Measurements from ENCODE around the gene FOXP1. TPM values are rescaled to one million over a fixed set of nuclear protein-coding genes. Genes with fewer than 3 reads are reported as not detected.

Gene FOXP1
- total and polyA plus RNA-seq, 9 of the 15 experiments (the other 6 are each of a cell fraction or from before 2014, with no cell fraction given) = 7.7 to 34.5 (median 13.7) TPM

GRCh38 chr3:71129611-71130431 lies 453.7 kb downstream of the FOXP1 start:
- Histone ChIP-seq H3K4me1 (replicated peaks in 1 of 2; ENCODE audit: control insufficient read depth in 2 of 2, insufficient read depth in 2 of 2, low read length in 2 of 2) (peaks cover 0 to 27% of the 10 kb centered on the region in 2 experiments; a peak in 4 of 5 replicates), H3K9me3 (replicated peaks; ENCODE audit: control insufficient read depth, insufficient read depth, low read depth, low read length) (no peaks in the 10 kb centered on the region), H2AFZ (ENCODE audit: low read depth, low read length) (peak overlapping the region; percentile 72), H3K9me1 (ENCODE audit: control insufficient read depth, insufficient read depth, low read length) (no peaks in the 10 kb centered on the region), H3K36me3 (ENCODE audit: control insufficient read depth, insufficient read depth, low read length) (no peaks in the 10 kb centered on the region), H4K20me1 (replicated peaks; ENCODE audit: control insufficient read depth, insufficient read depth, low read length) (no peaks in the 10 kb centered on the region), H3K27me3 (ENCODE audit: control insufficient read depth in 2 of 2, insufficient read depth in 2 of 2, low read length in 2 of 2) (no peaks in the 10 kb centered on the region), H3K27ac (ENCODE audit: extremely low read depth, low read depth, low read length) (peak overlapping the region; percentile 83), H3K4me2 (ENCODE audit: insufficient read depth, low read length) (peak overlapping the region; percentile 80), H3K9ac (ENCODE audit: insufficient read depth in 1 of 2, low read depth in 2 of 2, low read length in 2 of 2) (peak overlapping the region; percentile 28 to 74), H3K79me2 (ENCODE audit: control insufficient read depth, insufficient read depth, low read length) (peaks cover 51% of the 10 kb centered on the region), H3K4me3 (peak overlapping the region; percentile 43)
- FAIRE-seq (peak; percentile 32), ATAC-seq (peak; percentile 30), DNase-seq (ENCODE audit: extremely low read depth in 1 of 4, low spot score in 3 of 4) (peak in 1 of 4 experiments; percentile 48)
- BruUV-seq (replicated peaks) = TSS peak; percentile 61
- intact Hi-C loops (cut with micrococcal nuclease) = loop anchor here (5.0 to 10.0 kb wide), 2 partner anchors 77 to 385 kb away; no protein-coding TSS in a partner anchor
- 1% methylated on average over 13 of the region's 13 CpGs for WGBS (ENCODE audit: insufficient coverage, low coverage, missing lambda C conversion rate)
- ChIA-PET POLR2A (no interaction called here), CTCF (ENCODE audit: low intra/inter-chr PET ratio) (no interaction called here)
- in situ Hi-C loops (cut with MboI) = no loop called here
- TF ChIP-seq CUX1 (CRISPR knock-in tag; IDR thresholded peaks at IDR 0.05) (no peak), HBP1 (CRISPR knock-in tag; IDR thresholded peaks at IDR 0.05) (no peak), SMAD2 (IDR thresholded peaks at IDR 0.05; ENCODE audit: low read depth, low read length) (no peak), HMGXB4 (CRISPR knock-in tag; IDR thresholded peaks at IDR 0.05) (no peak), HMG20B (CRISPR knock-in tag; IDR thresholded peaks at IDR 0.05) (no peak), TAF1 (IDR thresholded peaks at IDR 0.05; ENCODE audit: control insufficient read depth, extremely low read depth, insufficient read depth, low read length, severe bottlenecking) (peak; percentile 39), U2AF2 (optimal IDR thresholded peaks at IDR 0.05; ENCODE audit: low read depth, low read length) (no peak), RFX7 (CRISPR knock-in tag; IDR thresholded peaks at IDR 0.05) (no peak), ZBTB26 (CRISPR knock-in tag; IDR thresholded peaks at IDR 0.05) (no peak), ARID2 (IDR thresholded peaks at IDR 0.05) (no peak), GABPB2 (CRISPR knock-in tag; conservative IDR thresholded peaks at IDR 0.05) (no peak), GATA2 (CRISPR knock-in tag; IDR thresholded peaks at IDR 0.05) (no peak)
